H1 (cell line): ENCODE measurements around the gene ZNF423. TPM values are rescaled to one million over a fixed set of nuclear protein-coding genes. Genes with fewer than 3 reads are reported as not detected.

Experiments used
- ASH2L ChIP-seq: fragments of 200-600, 300-600 bp; sonication (generic); IDR thresholded peaks from one replicate; pipeline ENCODE4 v1.7.1; 2017; ENCODE audit warnings: low read length
- BCL11A ChIP-seq, 2 experiments: IDR thresholded peaks; one replicate each; pipeline ENCODE4 v1.6.1; 2011; ENCODE audit warnings: low read depth in 2 of 2, low read length in 2 of 2, mild to moderate bottlenecking in 2 of 2
- CBX5 ChIP-seq: fragments of 300-800, 300-1000 bp; sonication (generic); IDR thresholded peaks from 2 replicates; pipeline ENCODE4 v1.7.1; 2016; ENCODE audit warnings: antibody characterized with exemption, low read length, low read depth
- EGR1 ChIP-seq: IDR thresholded peaks from 2 replicates; pipeline ENCODE4 v1.6.1; 2011; ENCODE audit warnings: low read depth, low read length, borderline replicate concordance
- GABPA ChIP-seq: IDR thresholded peaks from 2 replicates; pipeline ENCODE4 v1.6.1; 2011; ENCODE audit warnings: mild to moderate bottlenecking, low read length, moderate library complexity, borderline replicate concordance; ENCODE audit not compliant: insufficient read depth
- GTF2F1 ChIP-seq: IDR thresholded peaks from 2 replicates; pipeline ENCODE4 v1.6.1; 2012; ENCODE audit warnings: low read depth, low read length, improper control_type of control experiment, borderline replicate concordance
- HDAC6 ChIP-seq: IDR thresholded peaks from one replicate; pipeline ENCODE4 v1.7.1; 2012; ENCODE audit warnings: low read depth, mild to moderate bottlenecking, inconsistent platforms, low read length, moderate library complexity
- JUND ChIP-seq: IDR thresholded peaks from 2 replicates; pipeline ENCODE4 v1.6.1; 2011; ENCODE audit warnings: mild to moderate bottlenecking, improper control_type of control experiment, low read length
- NANOG ChIP-seq: IDR thresholded peaks from 2 replicates; pipeline ENCODE4 v1.6.1; 2011; ENCODE audit warnings: low read length, low read depth, mild to moderate bottlenecking, inconsistent platforms; ENCODE audit not compliant: insufficient read depth, poor library complexity, severe bottlenecking
- PHF8 ChIP-seq: fragments of 200-600 bp; sonication (generic); conservative IDR thresholded peaks from 2 replicates; pipeline ENCODE4 v1.7.1; 2012; ENCODE audit warnings: low read depth, mild to moderate bottlenecking, inconsistent platforms, low read length, moderate library complexity
- POLR2A ChIP-seq, 2 experiments: IDR thresholded peaks; 1 replicate in 1 of 2; 2 replicates in 1 of 2; pipeline ENCODE4 v1.6.1; 2011; ENCODE audit warnings: low read depth in 2 of 2, low read length in 2 of 2, mild to moderate bottlenecking in 2 of 2; ENCODE audit errors: control extremely low read depth in 1 of 2
- POLR2AphosphoS5 ChIP-seq: IDR thresholded peaks from 2 replicates; pipeline ENCODE4 v1.6.1; 2011; ENCODE audit warnings: low read depth, low read length
- RNF2 ChIP-seq: fragments of 200-900, 300-1000 bp; sonication (generic); IDR thresholded peaks from 2 replicates; pipeline ENCODE4 v1.7.1; 2016; ENCODE audit warnings: borderline replicate concordance, low read depth, mild to moderate bottlenecking, antibody characterized with exemption, low read length; ENCODE audit not compliant: poor library complexity, severe bottlenecking; ENCODE audit errors: missing control alignments
- RXRA ChIP-seq: IDR thresholded peaks from 2 replicates; pipeline ENCODE4 v1.6.1; 2011; ENCODE audit warnings: low read depth, mild to moderate bottlenecking, low read length, moderate library complexity; ENCODE audit not compliant: insufficient read depth
- SAP30 ChIP-seq: fragments of 300-600 bp; sonication (generic); IDR thresholded peaks from 2 replicates; pipeline ENCODE4 v1.7.1; 2012; ENCODE audit warnings: low read length, moderate library complexity, mild to moderate bottlenecking, inconsistent platforms; ENCODE audit not compliant: insufficient read depth, insufficient replicate concordance
- SIX5 ChIP-seq: IDR thresholded peaks from 2 replicates; pipeline ENCODE4 v1.6.1; 2011; ENCODE audit warnings: mild to moderate bottlenecking, low read depth, low read length
- SP1 ChIP-seq: IDR thresholded peaks from 2 replicates; pipeline ENCODE4 v1.6.1; 2011; ENCODE audit warnings: low read depth, low read length
- SUZ12 ChIP-seq: fragments of 200-600 bp; sonication (generic); IDR thresholded peaks from 2 replicates; pipeline ENCODE4 v1.6.1; 2012; ENCODE audit warnings: mild to moderate bottlenecking, inconsistent platforms, low read length, moderate library complexity, mixed read lengths
- TBP ChIP-seq: IDR thresholded peaks from 2 replicates; pipeline ENCODE4 v1.6.1; 2011; ENCODE audit warnings: low read depth, low read length, improper control_type of control experiment
- TCF12 ChIP-seq: IDR thresholded peaks from 2 replicates; pipeline ENCODE4 v1.6.1; 2011; ENCODE audit warnings: low read depth, mild to moderate bottlenecking, low read length
- TEAD4 ChIP-seq: IDR thresholded peaks from 2 replicates; pipeline ENCODE4 v1.6.1; 2012; ENCODE audit warnings: low read depth, low read length, inconsistent platforms, mixed read lengths
- ZNF274 ChIP-seq: IDR thresholded peaks from 2 replicates; pipeline ENCODE4 v1.7.0; 2012; ENCODE audit warnings: low read length, borderline replicate concordance; ENCODE audit errors: extremely low read depth
- polyA plus RNA-seq, 7 experiments: library from polyadenylated mRNA; depleted of rRNA in 3 of 7; stranded (reverse) in 5 of 7; unstranded in 2 of 7; fragments of >200 nt in 5 of 7; fragments of 200-250 nt in 2 of 7; gene quantifications; 1 replicate in 5 of 7; 2 replicates in 1 of 7; 4 replicates in 1 of 7; pipeline versions ENCODE4 v1.2.1 to v1.2.3, GENCODE V29; 2011 to 2013; ENCODE audit warnings: missing spikeins in 2 of 7, mixed read lengths in 2 of 7
- total RNA-seq: library from RNA; stranded (reverse); fragmentation: NEBNext Ultra II Directional; extraction: Animal tissue kit (Norgen Biotek cat#: 25700); gene quantifications from 2 replicates; pipeline ENCODE4 v1.2.1, GENCODE V29; 2021
- TF ChIP-seq, protein P1 (sequence below): IDR thresholded peaks from 2 replicates; pipeline ENCODE4 v1.6.1; 2011; ENCODE audit warnings: low read length, improper control_type of control experiment
- TF ChIP-seq, protein P2 (sequence below): IDR thresholded peaks from 2 replicates; pipeline ENCODE4 v1.6.1; 2012; ENCODE audit warnings: inconsistent platforms

Gene ZNF423
- total and polyA plus RNA-seq, 2 of the 8 experiments (the other 6 are each of a cell fraction or from before 2014, with no cell fraction given), result 38.2 to 52.3 TPM

- TF ChIP-seq, protein P1, sequence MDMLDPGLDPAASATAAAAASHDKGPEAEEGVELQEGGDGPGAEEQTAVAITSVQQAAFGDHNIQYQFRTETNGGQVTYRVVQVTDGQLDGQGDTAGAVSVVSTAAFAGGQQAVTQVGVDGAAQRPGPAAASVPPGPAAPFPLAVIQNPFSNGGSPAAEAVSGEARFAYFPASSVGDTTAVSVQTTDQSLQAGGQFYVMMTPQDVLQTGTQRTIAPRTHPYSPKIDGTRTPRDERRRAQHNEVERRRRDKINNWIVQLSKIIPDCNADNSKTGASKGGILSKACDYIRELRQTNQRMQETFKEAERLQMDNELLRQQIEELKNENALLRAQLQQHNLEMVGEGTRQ, result no peak
- no peak for TF ChIP-seq HDAC6
- no peak for TF ChIP-seq GTF2F1
- no peak for TF ChIP-seq GABPA
- peak; percentile 31; the same call in 1 of the 2 replicates for TF ChIP-seq SP1
- no peak for TF ChIP-seq RNF2
- TF ChIP-seq EGR1, result no peak
- TF ChIP-seq CBX5, result no peak
- TF ChIP-seq, protein P2, sequence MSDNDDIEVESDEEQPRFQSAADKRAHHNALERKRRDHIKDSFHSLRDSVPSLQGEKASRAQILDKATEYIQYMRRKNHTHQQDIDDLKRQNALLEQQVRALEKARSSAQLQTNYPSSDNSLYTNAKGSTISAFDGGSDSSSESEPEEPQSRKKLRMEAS, result no peak
- no peak for TF ChIP-seq PHF8
- no peak for TF ChIP-seq BCL11A (IDR thresholded peaks at IDR 0.05; ENCODE audit: low read depth in 2 of 2, low read length in 2 of 2)
- TF ChIP-seq ZNF274, result no peak
- TF ChIP-seq SUZ12, result no peak
- no peak for TF ChIP-seq POLR2A (IDR thresholded peaks at IDR 0.05; ENCODE audit: control extremely low read depth in 1 of 2, low read depth in 2 of 2, low read length in 2 of 2)
- no peak for TF ChIP-seq RXRA
- TF ChIP-seq TEAD4, result peak; percentile 90
- no peak for TF ChIP-seq SIX5
- peak; percentile 79 for TF ChIP-seq ASH2L
- TF ChIP-seq NANOG, result no peak
- no peak; the same call in 1 of the 2 replicates for TF ChIP-seq POLR2AphosphoS5
- TF ChIP-seq TCF12, result no peak; the same call in 1 of the 2 replicates
- no peak for TF ChIP-seq SAP30
- TF ChIP-seq JUND, result no peak
- no peak for TF ChIP-seq TBP
Observed at GRCh38 chr16:49696414-49697101, 159.4 kb downstream of the ZNF423 start (continued).
